Amniotic stem cell (primary cell): ENCODE data around the gene HNRNPA0.
A peak's percentile ranks its signal among the peaks of the same experiment; 100 is the strongest.
"Not testable (repeated sequence)": the region's sequence is repeated elsewhere in the genome, so short reads cannot be mapped to it uniquely, and the experiment has no call there.

Source experiments
- DNase-seq: peaks from one replicate; lab custom pipeline; 2025; lab: John Stamatoyannopoulos, UW

Gene HNRNPA0

DNA sequence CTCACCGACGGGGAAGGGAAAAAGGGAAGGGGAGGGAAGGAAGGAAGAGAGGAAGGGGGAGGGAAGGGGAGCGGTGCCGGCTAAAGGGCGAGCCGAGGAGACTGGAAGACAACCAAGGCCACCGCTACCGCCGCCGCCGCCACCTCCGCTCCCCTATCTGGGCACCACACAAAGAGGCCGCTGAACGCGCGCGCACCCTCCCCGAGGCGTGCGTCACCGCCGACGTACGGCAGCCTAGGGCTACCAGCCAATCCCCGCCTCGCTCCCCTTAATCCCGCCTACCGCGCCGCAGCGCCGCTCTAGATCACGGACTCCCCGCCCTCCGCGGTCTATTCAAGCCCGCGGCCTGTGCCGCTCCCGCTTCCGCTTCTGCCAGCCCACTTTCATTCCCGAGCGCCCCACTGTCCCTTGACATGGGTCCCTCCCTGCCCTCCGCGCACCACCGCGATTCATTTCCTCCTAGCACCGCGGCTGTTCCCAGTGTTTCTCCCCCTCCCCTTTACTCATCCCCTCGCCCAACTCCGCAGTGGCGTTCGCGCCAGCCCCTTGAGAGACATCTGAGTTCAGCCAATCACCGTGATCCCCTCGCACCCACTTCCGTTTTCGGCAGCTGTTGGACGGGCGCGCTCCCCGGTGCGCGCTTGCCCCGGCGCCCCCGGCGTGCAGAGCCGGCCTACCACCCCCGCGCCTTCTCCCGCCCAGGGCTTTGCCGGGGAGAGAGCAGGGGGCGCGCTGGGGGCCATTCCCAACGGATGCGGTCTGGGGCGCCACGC lies at the start of gene HNRNPA0:
Gene HNRNPA0 (minus strand): TSS at position 176 of the 773 bp plus-strand sequence. CDS start 297 bp downstream, outside the sequence.
- peak; percentile 92 for DNase-seq

DNA sequence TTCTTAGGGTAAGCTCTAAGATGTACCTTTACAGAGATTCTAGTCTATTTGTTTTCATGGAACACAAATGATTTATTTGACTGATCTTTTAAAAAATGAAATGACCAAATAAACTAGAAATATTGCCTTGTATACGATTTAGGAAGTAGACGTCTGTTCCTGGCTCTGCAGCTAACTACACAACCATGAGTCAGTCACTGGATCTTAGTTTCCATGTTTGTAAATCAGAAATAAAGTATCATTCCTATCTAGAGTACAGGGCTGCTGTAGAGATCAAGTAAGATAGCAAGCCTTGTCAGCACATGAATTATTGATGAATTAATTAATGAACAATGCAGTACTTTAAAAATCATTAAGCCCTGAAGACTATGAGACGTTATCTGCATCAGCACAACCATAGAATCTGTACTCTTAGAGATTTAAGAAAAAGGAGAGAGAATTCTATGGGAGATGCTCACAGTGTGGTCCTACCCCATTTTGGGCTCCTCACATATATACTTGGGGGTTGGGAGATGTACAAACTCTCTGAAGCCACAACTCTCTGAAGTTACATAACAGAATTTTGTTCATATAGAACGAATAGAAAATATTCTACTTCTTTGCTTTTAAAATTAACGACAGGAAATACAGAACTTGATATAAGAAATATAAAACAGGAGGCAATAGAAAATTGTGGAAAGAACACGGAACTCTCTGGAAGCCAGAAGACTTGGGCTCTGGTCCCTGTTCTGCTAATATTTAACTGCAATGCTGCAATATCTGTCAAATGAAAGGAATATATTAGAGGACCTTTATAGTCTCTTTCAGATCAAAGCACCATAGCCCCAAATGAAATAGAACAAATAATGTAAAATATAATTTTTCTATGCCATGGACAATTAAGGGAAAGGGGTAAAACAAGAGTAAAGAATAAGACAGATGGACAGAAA lies 48.4 kb upstream of the HNRNPA0 start:
- no peak for DNase-seq

DNA sequence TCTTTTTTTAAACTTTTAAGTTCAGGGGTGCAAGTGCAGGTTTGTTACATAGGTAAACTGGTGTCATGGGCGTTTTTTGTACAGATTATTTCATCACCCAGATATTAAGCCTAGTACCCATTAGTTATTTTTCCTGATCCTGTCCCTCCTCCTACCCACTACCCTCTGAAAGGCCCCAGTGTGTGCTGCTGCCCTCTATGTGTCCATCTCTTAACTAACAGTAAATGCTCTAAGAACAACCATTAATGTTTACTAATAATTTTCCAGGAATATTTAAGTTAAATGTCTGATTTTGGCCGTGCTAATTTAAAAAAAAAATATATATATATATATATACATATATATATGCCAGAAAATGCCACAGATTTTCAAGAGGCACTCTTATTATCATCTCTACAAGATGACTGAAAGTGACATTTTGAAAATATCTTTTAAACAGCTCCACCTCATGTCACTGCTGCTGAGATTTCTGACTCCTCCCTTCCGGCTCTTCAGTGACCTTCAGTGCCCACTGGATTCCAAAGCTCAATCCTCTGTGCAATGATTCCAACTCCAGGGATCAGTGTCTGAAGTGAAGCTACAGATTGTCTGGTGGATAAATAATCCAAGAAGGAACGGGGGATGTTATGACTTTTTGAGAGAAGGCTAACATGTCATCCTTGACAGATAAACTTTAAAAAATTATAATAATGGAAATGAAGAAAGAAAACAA lies 46.7 kb upstream of the HNRNPA0 start:
- DNase-seq: no peak

DNA sequence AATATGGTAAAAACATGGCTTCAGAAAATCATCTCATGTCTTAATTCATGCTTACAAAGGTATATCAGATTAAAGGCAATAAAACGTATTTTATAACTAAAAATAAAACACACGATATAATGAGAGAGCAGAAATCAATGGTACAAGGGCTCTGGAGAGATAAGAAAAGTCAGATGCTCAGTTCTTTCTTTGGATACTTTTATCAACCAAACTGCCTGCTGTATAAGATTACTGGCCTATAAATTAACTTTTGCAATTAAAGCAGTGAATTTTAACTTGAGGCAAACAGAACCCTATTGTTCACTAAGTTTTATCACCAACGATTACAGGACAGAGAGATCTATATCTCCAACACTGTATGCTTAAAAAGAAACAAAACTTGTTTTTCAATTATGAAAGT lies 42.1 kb upstream of the HNRNPA0 start:
- no peak for DNase-seq

DNA sequence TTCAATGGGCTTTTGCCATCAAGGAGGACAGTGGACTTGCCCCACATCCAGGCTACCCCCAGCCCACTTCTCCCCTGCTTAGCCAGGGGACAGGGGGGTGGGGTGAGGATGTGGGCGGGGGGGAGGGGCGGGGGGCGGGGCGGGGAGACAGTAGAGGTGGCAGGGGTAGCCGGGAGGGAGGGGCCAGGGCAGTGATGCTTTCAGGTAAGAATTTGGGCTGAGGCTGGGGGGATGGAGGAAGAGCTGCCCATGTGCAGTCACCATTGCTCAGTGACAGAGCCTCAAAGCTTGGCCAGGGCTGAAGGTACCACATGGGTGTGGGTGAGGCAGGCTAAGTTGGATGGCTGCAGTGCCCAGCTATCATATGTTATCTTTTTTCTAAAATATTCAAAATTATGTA lies 40.7 kb upstream of the HNRNPA0 start:
- DNase-seq: no peak

DNA sequence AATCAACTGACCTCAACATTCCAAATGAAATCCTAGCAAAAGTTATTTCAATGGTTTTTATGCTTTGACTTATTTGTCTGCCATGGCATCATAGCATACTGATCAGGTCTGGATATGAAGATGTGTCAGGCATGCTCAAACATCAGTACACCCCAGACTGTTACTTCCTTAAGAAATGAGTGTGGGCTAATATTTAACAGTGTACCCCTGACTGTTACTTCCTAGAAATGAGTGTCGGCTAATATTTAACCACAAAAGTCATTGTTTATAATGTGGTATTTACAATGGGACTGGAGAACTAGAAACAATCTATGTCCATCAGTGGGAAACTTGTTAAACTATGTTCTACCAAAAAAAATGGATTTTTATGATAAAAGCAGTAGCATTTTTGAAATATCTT lies 38.1 kb upstream of the HNRNPA0 start:
- DNase-seq: no peak

DNA sequence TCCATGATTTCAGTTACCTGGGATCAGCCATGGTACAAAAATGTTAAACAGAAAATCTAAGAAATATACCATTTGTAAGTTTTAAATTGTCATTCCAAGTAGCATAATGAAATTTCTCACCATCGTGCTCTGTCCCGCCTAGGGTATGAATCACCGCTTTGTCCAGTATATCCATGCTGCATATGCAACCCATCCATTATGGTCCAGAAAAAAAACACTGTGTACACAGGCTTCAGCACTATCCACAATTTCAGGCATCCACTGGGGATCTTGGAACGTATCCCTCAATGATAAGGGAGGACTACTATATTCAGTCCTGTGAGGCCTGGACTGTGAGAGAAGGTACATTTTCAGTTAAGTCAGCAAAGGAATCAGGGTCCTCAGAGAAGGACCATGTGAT lies 37.6 kb upstream of the HNRNPA0 start:
- no peak for DNase-seq

DNA sequence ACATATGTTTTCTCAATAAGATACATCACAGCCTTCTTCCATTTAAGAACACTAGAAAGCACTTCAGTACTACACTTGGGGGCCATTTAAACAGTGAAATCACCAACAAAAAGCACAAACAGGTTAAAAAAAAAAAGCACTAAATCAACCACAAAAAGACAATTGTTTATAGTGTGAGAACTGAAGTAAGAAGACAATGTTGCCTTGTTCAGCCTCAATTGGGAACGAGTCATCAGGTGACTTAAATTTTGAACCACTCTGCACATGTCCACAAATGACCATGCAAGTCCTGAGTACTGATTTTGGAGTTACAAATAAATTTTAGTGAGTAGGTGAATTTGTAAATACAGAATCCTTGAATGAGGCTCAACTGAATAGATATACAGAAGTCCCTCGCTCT lies 37.2 kb upstream of the HNRNPA0 start:
- no peak for DNase-seq

DNA sequence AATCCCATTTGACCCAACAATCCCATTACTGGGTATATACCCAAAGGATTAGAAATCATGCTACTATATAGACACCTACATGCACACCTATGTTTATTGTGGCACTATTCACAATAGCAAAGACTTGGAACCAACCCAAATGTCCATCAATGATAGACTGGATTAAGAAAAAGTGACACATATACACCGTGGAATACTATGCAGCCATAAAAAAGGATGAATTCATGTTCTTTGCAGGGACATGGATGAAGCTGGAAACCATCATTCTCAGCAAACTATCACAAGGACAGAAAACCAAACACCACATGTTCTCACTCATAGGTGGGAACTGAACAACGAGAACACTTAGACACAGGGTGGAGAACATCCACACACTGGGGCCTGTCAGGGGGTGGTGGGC lies 34.4 kb upstream of the HNRNPA0 start:
- DNase-seq: not testable (repeated sequence)

DNA sequence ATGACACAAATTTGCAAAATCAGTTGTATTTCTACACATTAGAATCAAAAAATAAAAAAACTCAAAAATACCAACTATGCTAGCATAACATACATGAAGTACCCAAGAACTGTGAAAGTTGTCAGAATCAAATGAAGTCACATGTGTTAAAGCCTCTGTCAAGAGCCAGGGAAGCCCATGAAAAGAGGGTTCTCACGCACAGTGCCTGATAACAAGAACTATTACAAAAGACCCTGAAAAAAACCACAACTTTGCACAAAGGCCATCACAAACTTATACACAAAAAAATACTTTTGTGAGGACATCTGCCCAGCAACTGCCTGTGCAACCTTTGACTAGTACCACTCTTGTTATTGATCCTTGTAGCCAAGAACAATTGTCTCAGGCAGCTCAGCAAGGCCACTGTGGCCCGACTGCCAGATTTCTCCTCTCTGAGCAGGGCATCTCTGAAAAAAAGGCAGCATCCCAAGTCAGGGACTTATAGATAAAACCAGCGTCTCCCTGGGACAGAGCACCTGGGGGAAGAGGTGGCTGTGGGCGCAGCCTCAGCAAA lies 28.9 kb upstream of the HNRNPA0 start:
- DNase-seq: no peak

DNA sequence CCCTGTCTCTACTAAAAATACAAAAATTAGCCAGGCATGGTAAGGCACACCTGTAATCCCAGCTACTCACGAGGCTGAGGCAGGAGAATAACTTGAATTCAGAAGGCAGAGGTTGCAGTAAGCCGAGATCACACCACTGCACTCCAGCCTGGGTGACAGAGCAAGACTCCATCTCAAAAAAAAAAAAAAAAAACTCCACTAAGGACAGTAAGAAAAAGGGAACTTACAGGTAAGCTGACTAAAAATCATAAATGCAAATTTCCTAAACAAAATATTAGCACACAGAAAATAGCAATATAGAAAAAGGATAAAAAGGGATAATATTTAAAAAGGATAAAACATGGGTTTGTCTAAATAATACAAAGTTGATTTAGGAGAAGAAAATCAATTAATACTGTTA lies 27.9 kb upstream of the HNRNPA0 start:
- no peak for DNase-seq

DNA sequence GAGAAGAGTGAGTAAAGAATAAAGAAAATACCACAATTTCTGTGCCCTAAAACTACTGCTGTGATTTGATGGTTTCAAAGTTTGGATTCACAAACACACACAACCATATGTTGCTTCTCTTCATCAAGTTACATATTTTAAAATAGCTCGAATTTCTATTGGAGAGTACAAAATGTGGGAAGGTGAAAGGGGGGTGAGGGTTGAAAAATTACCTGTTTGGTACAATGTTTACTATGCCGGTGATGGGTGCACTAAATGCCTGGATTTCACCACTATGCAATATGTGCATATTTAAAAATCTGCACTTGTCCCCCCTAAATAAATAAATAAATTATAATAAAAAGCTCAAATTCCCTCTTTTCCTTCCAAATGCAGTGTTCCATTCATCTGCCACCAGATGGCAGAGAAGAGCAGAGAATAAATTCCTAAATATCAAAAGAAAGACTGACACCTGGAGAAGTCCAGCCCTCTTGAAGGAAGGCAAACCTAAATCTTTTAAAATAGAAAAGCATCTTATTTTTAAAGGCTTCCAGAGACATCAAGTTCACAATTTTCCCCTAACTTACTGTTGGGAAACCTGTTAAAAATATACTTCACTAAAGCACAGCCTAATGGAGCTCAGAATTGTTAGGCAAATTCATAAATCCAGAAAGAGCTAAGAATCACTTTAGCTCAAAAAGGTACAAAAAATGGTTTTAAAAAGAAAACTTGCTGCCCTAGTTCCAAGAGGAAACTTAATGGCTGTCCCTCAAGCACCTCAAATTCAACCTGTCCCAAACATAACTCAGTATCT lies 24.8 kb upstream of the HNRNPA0 start:
- peak; percentile 2 for DNase-seq

DNA sequence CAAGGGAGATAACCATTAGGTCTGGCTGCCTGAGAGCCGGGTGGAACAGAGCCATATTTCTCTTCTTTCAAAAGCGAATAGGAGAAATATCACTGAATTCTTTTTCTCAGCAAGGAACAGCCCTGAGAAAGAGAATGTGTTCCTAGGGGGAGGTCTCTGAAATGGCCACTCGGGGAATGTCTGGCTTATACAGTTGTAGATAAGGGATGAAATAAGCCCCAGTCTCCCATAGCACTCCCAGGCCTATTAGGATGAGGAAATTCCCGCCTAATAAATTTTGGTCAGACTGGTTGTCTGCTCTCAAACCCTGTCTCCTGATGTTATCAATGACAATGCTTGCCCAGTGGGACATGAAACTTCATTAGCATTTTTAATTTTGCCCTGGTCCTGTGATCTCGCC lies 13.8 kb upstream of the HNRNPA0 start:
- not testable (repeated sequence) for DNase-seq

DNA sequence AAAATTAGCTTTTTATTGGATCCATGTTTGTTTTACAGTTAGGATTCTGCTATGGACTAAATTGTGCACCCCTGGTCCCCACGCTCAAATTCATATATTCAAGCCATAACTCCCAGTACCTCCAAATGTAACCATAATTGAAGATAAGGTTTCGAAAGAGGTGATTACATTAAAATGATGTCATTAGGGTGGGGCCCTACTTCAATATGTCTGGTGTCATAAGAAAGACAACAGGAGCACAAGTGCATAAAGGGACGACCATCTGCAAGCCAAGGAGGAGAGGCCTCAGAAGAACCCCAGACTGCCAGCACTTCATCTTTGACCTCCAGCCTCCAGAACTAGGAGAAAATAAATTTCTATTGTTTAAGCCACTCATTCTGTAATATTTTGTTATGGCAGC lies 7.4 kb upstream of the HNRNPA0 start:
- DNase-seq: no peak

DNA sequence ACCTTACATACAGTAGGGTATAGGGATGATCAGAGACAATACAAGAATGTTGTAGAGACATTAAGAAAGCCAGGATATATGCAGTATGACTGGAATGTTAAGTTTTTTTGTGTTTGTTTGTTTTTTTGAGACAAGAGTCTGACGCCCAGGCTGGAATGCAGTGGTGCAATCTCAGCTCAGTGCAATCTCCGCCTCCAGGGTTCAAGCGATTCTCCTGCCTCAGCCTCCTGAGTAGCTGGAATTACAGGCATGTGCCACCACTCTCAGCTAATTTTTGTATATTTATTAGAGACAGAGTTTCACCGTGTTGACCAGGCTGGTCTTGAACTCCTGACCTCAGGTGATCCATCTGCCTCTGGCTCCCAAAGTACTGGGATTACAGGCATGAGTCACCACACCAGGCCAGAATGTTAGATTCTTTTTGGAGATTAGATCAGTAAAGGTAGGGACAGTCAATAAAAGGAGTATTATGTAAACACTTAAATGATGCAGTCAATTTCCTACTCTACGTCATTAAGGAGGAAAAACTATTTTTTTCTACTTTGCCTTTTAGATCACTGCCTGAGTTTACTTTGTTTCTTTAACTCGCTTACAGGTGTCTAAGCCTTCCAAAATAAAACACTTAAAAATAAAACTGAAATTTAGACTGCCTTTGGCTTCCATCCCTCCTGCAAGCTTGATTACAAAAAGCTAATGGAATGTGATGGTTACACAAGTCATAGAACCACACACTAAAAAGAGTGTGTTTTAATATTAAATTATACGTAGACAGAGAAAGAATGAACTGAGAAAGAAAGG lies 6.8 kb upstream of the HNRNPA0 start:
- DNase-seq: no peak

DNA sequence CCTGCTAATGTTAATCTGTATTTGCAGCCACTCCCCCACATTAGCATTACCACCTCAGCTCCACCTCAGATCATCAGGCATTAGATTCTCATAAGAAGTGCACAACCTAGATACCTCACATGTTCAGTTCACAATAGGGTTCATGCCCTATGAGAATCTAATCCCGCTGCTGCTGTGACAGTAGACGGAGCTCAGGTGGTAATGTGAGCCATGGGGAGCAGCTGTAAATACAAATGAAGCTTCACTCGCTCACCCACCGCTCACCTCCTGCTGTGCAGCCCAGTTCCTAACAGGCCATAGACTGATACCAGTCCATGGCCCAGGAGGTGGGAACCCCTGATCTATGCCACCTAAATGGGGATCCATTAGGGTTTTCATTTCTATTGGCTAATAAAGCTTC lies 6.1 kb upstream of the HNRNPA0 start:
- no peak for DNase-seq

DNA sequence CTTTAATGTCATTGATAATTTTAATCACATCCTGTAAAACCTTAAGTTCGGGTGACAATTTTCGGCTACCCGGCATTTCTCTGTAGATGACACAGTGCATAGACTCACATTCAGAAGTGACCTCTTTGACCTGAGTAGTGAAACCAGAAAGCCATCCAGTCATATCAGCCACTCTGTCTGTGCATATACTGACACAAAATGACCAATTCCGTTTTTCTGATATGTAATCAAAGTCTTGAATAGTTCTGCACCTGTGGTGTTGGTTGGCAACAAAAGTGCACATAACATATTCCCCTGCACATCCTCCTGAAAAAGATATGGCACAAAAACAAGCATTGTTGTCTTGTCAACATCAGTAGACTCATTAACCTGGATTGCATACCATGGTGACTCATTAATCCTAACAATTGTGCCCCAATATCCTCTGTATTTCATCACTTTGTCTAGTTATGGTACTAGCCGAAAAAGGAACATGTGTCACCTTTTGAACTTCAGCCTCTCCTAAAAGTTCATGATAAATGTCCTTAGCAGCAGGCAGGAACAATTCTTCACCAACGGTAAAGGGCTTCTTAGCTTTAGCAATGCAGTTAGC lies 4.6 kb upstream of the HNRNPA0 start:
- DNase-seq: no peak

DNA sequence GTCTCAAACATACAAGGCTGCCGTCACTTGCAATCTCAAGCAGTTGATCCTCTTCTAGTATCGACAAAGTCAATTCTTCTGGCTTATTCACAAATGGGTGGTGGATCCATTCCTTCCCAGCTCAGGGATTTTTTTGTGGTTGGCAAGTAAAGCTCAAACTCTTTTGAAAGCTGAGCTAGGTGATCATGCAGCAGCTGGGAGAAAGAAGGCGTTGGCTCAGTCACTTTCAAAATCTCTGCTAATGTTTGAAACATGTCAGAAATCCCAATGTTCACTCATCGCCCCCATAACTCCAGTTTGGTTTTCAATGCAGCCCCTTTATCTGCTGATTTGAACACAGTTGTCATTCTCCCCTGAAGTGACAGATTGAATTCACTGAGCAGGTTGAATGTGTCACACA lies 4.0 kb upstream of the HNRNPA0 start:
- DNase-seq: no peak

DNA sequence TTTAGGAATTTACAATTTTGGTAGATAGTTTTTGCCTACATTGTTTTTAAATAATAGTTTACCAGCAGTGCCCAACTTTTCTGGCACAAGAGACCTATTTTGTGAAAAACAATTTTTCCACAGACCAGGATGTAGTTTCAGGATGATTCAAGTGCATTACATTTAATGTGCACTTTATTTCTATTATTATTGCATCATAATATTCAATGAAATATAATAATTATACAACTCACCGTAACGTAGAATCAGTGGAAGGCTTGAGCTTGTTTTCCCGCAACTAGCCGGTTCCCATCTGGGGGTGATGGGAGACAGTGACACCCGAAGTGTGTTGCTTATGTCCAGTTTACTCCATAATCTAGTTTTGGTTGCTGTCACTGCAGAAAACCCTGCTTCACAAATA lies 3.5 kb upstream of the HNRNPA0 start:
- no peak for DNase-seq
